Ammon's horn (tissue), 1 donor: ENCODE data around the gene RAF1.
"Not testable (repeated sequence)": the region's sequence is repeated elsewhere in the genome, so short reads cannot be mapped to it uniquely, and the experiment has no call there.

Experiments used
- DNase-seq: peaks from one replicate; pipeline ENCODE4 v3.0.0-alpha.2; 2016; ENCODE audit warnings: low spot score

The RAF1 gene

GRCh38 chr3:12663936-12664908 lies at the start of gene RAF1:
Gene RAF1, minus strand, starts transcription at chr3:12664117. Its CDS starts 45,396 bp downstream, at chr3:12618721.
- DNase-seq = peak; percentile 99

GRCh38 chr3:12710062-12710461 lies 46.1 kb upstream of the RAF1 start:
- no peak for DNase-seq

- no peak for DNase-seq
Measured at GRCh38 chr3:12709334-12709733, 45.4 kb upstream of the RAF1 start.

- DNase-seq = no peak
Measured at GRCh38 chr3:12708584-12709192, 44.8 kb upstream of the RAF1 start.

GRCh38 chr3:12707449-12707848 lies 43.5 kb upstream of the RAF1 start:
- no peak for DNase-seq

- peak; percentile 63 for DNase-seq
Measured at GRCh38 chr3:12706504-12707253, 42.8 kb upstream of the RAF1 start.

GRCh38 chr3:12705981-12706380 lies 42.1 kb upstream of the RAF1 start:
- no peak for DNase-seq

GRCh38 chr3:12705374-12705926 lies 41.5 kb upstream of the RAF1 start:
- no peak for DNase-seq

- DNase-seq = no peak
Measured at GRCh38 chr3:12702501-12702900, 38.6 kb upstream of the RAF1 start.

GRCh38 chr3:12701601-12702000 lies 37.7 kb upstream of the RAF1 start:
- DNase-seq = not testable (repeated sequence)

GRCh38 chr3:12700800-12701199 lies 36.9 kb upstream of the RAF1 start:
- DNase-seq = no peak

GRCh38 chr3:12695916-12696315 lies 32.0 kb upstream of the RAF1 start:
- no peak for DNase-seq

GRCh38 chr3:12695112-12695511 lies 31.2 kb upstream of the RAF1 start:
- DNase-seq = no peak

GRCh38 chr3:12692444-12692843 lies 28.5 kb upstream of the RAF1 start:
- no peak for DNase-seq

GRCh38 chr3:12689997-12690711 lies 26.2 kb upstream of the RAF1 start:
- DNase-seq = no peak

- DNase-seq = no peak
Measured at GRCh38 chr3:12687948-12688347, 24.0 kb upstream of the RAF1 start.

- no peak for DNase-seq
Measured at GRCh38 chr3:12686096-12686495, 22.2 kb upstream of the RAF1 start.

- peak; percentile 62 for DNase-seq
Measured at GRCh38 chr3:12681943-12682390, 18.1 kb upstream of the RAF1 start.

GRCh38 chr3:12681089-12681942 lies 17.4 kb upstream of the RAF1 start:
- no peak for DNase-seq

GRCh38 chr3:12679468-12679867 lies 15.6 kb upstream of the RAF1 start:
- no peak for DNase-seq

- no peak for DNase-seq
Measured at GRCh38 chr3:12677616-12678015, 13.7 kb upstream of the RAF1 start.
